ENCODE results near the gene FMNL1.

DNA sequence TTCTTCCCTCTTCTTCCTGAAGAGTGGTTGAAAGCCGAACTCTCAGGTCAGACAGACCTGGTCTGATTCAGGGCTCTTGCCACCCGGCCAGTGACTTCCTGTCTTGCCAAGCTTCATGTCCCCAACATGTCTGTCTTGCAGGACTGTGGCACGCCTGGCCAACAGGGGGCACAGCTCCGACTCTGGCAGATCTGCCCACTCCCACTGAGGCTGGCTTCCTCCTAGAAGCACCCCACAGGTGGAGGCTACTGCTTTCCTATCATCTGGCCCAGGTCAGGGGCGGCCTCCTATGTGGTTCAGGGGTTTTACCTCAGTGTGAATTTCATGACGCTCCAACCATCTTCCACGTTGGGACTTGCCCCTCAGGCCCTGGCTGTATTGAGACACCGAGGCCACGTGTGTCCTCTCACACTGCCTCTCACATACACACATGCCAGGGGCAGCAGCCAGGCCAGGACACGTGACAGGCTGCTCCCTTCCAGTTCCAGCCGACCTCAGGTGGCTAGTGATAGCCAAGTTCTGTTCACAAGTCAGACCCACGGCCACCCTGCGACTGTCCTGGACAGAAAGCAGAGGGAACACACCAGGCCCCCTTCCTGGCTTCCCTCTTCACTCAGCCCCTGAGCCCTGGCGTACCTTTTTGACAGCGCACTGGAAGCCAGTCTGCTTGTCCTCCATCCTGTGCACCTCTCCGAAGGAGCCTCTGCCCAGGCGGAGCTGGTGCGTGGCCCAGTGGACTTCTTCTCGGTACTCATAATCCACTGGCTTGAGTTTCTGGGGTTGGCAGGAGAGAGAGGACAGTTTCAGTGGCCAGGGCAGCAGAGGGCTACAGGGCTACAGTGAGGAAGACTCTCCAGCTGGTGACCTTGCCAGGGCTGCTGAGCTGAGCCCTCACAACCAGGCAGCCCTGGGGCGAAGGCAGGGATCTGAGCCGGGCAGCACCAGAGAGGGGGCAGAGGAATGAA lies 62.8 kb downstream of the FMNL1 start:
- TF ChIP-seq EP300 (IDR thresholded peaks at IDR 0.05): no peak
- TF ChIP-seq, protein P1, sequence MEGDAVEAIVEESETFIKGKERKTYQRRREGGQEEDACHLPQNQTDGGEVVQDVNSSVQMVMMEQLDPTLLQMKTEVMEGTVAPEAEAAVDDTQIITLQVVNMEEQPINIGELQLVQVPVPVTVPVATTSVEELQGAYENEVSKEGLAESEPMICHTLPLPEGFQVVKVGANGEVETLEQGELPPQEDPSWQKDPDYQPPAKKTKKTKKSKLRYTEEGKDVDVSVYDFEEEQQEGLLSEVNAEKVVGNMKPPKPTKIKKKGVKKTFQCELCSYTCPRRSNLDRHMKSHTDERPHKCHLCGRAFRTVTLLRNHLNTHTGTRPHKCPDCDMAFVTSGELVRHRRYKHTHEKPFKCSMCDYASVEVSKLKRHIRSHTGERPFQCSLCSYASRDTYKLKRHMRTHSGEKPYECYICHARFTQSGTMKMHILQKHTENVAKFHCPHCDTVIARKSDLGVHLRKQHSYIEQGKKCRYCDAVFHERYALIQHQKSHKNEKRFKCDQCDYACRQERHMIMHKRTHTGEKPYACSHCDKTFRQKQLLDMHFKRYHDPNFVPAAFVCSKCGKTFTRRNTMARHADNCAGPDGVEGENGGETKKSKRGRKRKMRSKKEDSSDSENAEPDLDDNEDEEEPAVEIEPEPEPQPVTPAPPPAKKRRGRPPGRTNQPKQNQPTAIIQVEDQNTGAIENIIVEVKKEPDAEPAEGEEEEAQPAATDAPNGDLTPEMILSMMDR (IDR thresholded peaks at IDR 0.05): peak in 1 of 5 experiments; percentile 10
- no peak for TF ChIP-seq POLR2A (IDR thresholded peaks at IDR 0.05)
